HUDEP-2 (cell line): ENCODE data around the gene CDKN2AIP.
"Not testable (repeated sequence)": the region's sequence is repeated elsewhere in the genome, so short reads cannot be mapped to it uniquely, and the experiment has no call there.

Source experiments
- DNase-seq, 76 experiments: peaks; one replicate each; lab custom pipeline; 2025; ENCODE audit not compliant: unreplicated experiment in 76 of 76; lab: John Stamatoyannopoulos, UW

The CDKN2AIP gene

GRCh38 chr4:183445097-183445428 is 627 bp downstream of the CDKN2AIP start:
- DNase-seq = peak in 48 of 76 experiments; percentile 4 to 73 (median 30)

- no peak for DNase-seq
Observed at GRCh38 chr4:183447646-183448045, 3.2 kb downstream of the CDKN2AIP start.

- DNase-seq = no peak
Observed at GRCh38 chr4:183448436-183448835, 4.0 kb downstream of the CDKN2AIP start.

- DNase-seq = peak in 1 of 76 experiments; percentile 7
Observed at GRCh38 chr4:183449193-183449882, 4.9 kb downstream of the CDKN2AIP start.

- no peak for DNase-seq
Observed at GRCh38 chr4:183450108-183450507, 5.7 kb downstream of the CDKN2AIP start.

GRCh38 chr4:183455431-183456195 is 11.2 kb downstream of the CDKN2AIP start:
- DNase-seq = peak; percentile 11 to 99 (median 80)

GRCh38 chr4:183458005-183458404 is 13.6 kb downstream of the CDKN2AIP start:
- DNase-seq = no peak

- not testable (repeated sequence) for DNase-seq
Observed at GRCh38 chr4:183463903-183464619, 19.6 kb downstream of the CDKN2AIP start.

- DNase-seq = not testable (repeated sequence)
Observed at GRCh38 chr4:183465879-183466278, 21.4 kb downstream of the CDKN2AIP start.

GRCh38 chr4:183467246-183467645 is 22.8 kb downstream of the CDKN2AIP start:
- no peak for DNase-seq

- no peak for DNase-seq
Observed at GRCh38 chr4:183468210-183469095, 24.0 kb downstream of the CDKN2AIP start.

- no peak for DNase-seq
Observed at GRCh38 chr4:183469285-183469684, 24.8 kb downstream of the CDKN2AIP start.

GRCh38 chr4:183469936-183470335 is 25.5 kb downstream of the CDKN2AIP start:
- DNase-seq = no peak

GRCh38 chr4:183470821-183471220 is 26.4 kb downstream of the CDKN2AIP start:
- no peak for DNase-seq

GRCh38 chr4:183471946-183472708 is 27.7 kb downstream of the CDKN2AIP start:
- DNase-seq = peak in 71 of 76 experiments; percentile 4 to 83 (median 59)

- no peak for DNase-seq
Observed at GRCh38 chr4:183478123-183478522, 33.7 kb downstream of the CDKN2AIP start.

- DNase-seq = no peak
Observed at GRCh38 chr4:183478926-183479325, 34.5 kb downstream of the CDKN2AIP start.

- DNase-seq = not testable (repeated sequence)
Observed at GRCh38 chr4:183482515-183483095, 38.2 kb downstream of the CDKN2AIP start.

GRCh38 chr4:183483997-183484396 is 39.6 kb downstream of the CDKN2AIP start:
- no peak for DNase-seq
